Neural cell (in vitro differentiated cells): ENCODE measurements around the gene KRT40. TPM values are rescaled to one million over a fixed set of nuclear protein-coding genes. Genes with fewer than 3 reads are reported as not detected.

ENCODE experiments used
- H2AFZ ChIP-seq: fragments of 200-600, 300-800 bp; sonication (generic), shearing (Covaris generic); 2 replicates; pipeline ENCODE4 v1.6.0; 2014; ENCODE audit warnings: low read depth, mild to moderate bottlenecking, antibody characterized with exemption, low read length, moderate library complexity
- H3F3A ChIP-seq: fragments of 200-600 bp; shearing (Covaris generic); 2 replicates; pipeline ENCODE4 v1.6.1; 2016; ENCODE audit warnings: mild to moderate bottlenecking, moderate library complexity, mixed read lengths, antibody characterized with exemption, low read length; ENCODE audit not compliant: insufficient read depth, poor library complexity, severe bottlenecking
- H3K27ac ChIP-seq: fragments of 200-600, 300-800 bp; sonication (generic), shearing (Covaris generic); 2 replicates; pipeline ENCODE4 v1.5.1; 2014; ENCODE audit warnings: mild to moderate bottlenecking, low read length, moderate library complexity
- H3K27me3 ChIP-seq: fragments of 300-800, 200-600 bp; sonication (generic), shearing (Covaris generic); 2 replicates; pipeline ENCODE4 v1.6.0; 2014; ENCODE audit warnings: mild to moderate bottlenecking, low read depth, low read length, moderate library complexity; ENCODE audit not compliant: insufficient read depth
- H3K36me3 ChIP-seq: fragments of 300-800, 200-600 bp; sonication (generic), shearing (Covaris generic); 2 replicates; pipeline ENCODE4 v1.5.1; 2014; ENCODE audit warnings: mild to moderate bottlenecking, antibody characterized with exemption, low read length, moderate library complexity; ENCODE audit not compliant: insufficient read depth
- H3K4me2 ChIP-seq: fragments of 300-800, 200-600 bp; sonication (generic), shearing (Covaris generic); 2 replicates; pipeline ENCODE4 v1.6.0; 2014; ENCODE audit warnings: mild to moderate bottlenecking, low read length
- H3K4me3 ChIP-seq: fragments of 300-800, 200-600 bp; sonication (generic), shearing (Covaris generic); 2 replicates; pipeline ENCODE4 v1.5.1; 2014; ENCODE audit warnings: mild to moderate bottlenecking, low read length, moderate library complexity
- H3K79me2 ChIP-seq: fragments of 200-600 bp; shearing (Covaris generic); replicated peaks from 2 replicates; pipeline ENCODE4 v1.6.0; 2014; ENCODE audit warnings: mild to moderate bottlenecking, low read length, moderate library complexity; ENCODE audit not compliant: insufficient read depth
- H3K9ac ChIP-seq: fragments of 300-800, 200-600 bp; sonication (generic), shearing (Covaris generic); 2 replicates; pipeline ENCODE4 v1.6.1; 2016; ENCODE audit warnings: mild to moderate bottlenecking, low read length, mixed read lengths
- H3K9me2 ChIP-seq: fragments of 200-600 bp; shearing (Covaris generic); 2 replicates; pipeline ENCODE4 v1.6.1; 2016; ENCODE audit warnings: mild to moderate bottlenecking, low read length, mixed read lengths; ENCODE audit not compliant: insufficient read depth
- H3K9me3 ChIP-seq: fragments of 200-600, 300-800 bp; sonication (generic), shearing (Covaris generic); 2 replicates; pipeline ENCODE4 v1.6.1; 2016; ENCODE audit warnings: mild to moderate bottlenecking, mixed run types, low read length, moderate library complexity, mixed read lengths
- H4K20me1 ChIP-seq: fragments of 200-600 bp; shearing (Covaris generic); 2 replicates; pipeline ENCODE4 v1.6.1; 2016; ENCODE audit warnings: mild to moderate bottlenecking, mixed run types; ENCODE audit not compliant: insufficient read depth
- CTCF ChIP-seq: fragments of 450-650 bp; IDR thresholded peaks from 2 replicates; pipeline ENCODE4 v1.5.1; 2014; ENCODE audit warnings: antibody characterized with exemption, mild to moderate bottlenecking, moderate library complexity; ENCODE audit not compliant: poor library complexity, severe bottlenecking
- EP300 ChIP-seq: fragments of 450-650 bp; conservative IDR thresholded peaks from 2 replicates; pipeline ENCODE4 v1.6.1; 2014; ENCODE audit warnings: antibody characterized with exemption, mild to moderate bottlenecking, moderate library complexity; ENCODE audit not compliant: poor library complexity, severe bottlenecking
- EZH2 ChIP-seq: fragments of 200-600, 300-800 bp; shearing (Covaris generic), sonication (generic); IDR thresholded peaks from 2 replicates; pipeline ENCODE4 v1.6.1; 2014; ENCODE audit warnings: antibody characterized with exemption, low read length, borderline replicate concordance, mild to moderate bottlenecking; ENCODE audit not compliant: insufficient read depth, poor library complexity, severe bottlenecking
- MXI1 ChIP-seq: fragments of 450-650 bp; conservative IDR thresholded peaks from 2 replicates; pipeline ENCODE4 v1.6.1; 2014; ENCODE audit warnings: antibody characterized with exemption, mild to moderate bottlenecking; ENCODE audit not compliant: poor library complexity, severe bottlenecking
- POLR2AphosphoS5 ChIP-seq: IDR thresholded peaks from 2 replicates; pipeline ENCODE4 v1.6.1; 2012
- RAD21 ChIP-seq: fragments of 450-650 bp; conservative IDR thresholded peaks from 2 replicates; pipeline ENCODE4 v1.6.1; 2014; ENCODE audit warnings: antibody characterized with exemption, mild to moderate bottlenecking, moderate library complexity
- SMC3 ChIP-seq: fragments of 450-650 bp; conservative IDR thresholded peaks from 2 replicates; pipeline ENCODE4 v1.6.1; 2014; ENCODE audit warnings: antibody characterized with exemption, mild to moderate bottlenecking, moderate library complexity; ENCODE audit not compliant: poor library complexity
- TAF1 ChIP-seq: IDR thresholded peaks from 2 replicates; pipeline ENCODE4 v1.6.1; 2012; ENCODE audit warnings: low read depth
- polyA plus RNA-seq: library from polyadenylated mRNA; depleted of rRNA; stranded (reverse); fragments of >200 nt; gene quantifications from 2 replicates; pipeline ENCODE4 v1.2.3, GENCODE V29; 2014
- TF ChIP-seq, protein P1 (sequence below): IDR thresholded peaks from 2 replicates; pipeline ENCODE4 v1.6.1; 2012; ENCODE audit warnings: borderline replicate concordance

The KRT40 gene
- polyA plus RNA-seq, 1 donor from 2014 or later: not detected

DNA sequence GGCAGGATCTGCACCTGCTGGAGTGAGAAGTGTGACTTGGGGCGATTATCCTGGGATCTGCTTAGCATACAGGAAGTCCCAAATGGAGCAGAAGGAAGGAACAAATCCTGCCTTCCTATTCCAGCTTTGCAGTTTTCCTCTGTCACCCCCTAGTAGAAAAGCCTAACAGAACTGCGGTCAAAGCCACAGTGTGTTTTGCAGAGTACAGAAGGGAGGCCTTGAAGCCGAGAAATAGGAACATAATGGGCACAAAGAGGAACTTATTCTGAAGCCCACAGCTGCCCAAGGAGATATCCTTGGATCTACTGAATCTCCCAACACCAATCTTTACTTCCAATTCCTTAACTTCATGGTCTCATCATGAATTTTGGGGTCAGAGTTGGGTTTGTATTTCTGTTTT is 34.4 kb upstream of the KRT40 start:
- no peaks in the 10 kb centered on the region for H3K79me2 ChIP-seq
- no peak overlapping the region for H3K4me2 ChIP-seq
- H2AFZ ChIP-seq: no peak overlapping the region

DNA sequence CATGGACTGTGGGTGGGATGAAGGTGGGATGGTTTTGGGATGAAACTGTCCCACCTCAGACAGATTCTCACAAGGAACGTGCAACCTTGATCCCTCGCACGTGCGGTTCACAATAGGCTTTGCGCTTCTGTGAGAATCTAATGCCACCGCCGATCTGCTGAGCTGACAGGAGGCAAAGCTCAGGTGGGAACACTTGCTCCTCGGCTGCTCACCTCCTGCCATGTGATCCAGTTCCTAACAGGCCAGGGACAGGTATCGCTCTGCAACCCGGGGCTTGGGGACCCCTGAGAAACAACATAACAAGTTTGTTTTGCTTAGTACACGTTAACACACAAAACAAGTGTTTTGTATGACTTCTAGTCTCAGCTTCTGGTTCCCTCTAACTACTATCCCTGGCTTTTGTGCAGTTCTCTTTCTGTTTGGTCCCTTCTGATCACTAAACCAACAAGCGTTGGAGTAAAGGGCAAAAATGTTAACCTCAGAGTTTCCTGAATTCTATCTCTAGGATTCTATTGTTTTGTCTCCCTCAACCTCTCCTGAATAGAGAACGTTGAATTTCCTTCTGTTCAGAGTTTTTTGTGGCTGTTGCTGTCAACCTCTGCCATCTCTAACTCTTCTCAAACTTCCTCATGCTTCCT is 32.6 kb upstream of the KRT40 start:
- Histone ChIP-seq H3K9ac (no peak overlapping the region), H3K9me3 (no peaks in the 10 kb centered on the region), H3K27me3 (no peaks in the 10 kb centered on the region), H3F3A (no peaks in the 10 kb centered on the region), H2AFZ (no peak overlapping the region), H4K20me1 (no peaks in the 10 kb centered on the region), H3K4me2 (no peak overlapping the region), H3K4me3 (no peak overlapping the region), H3K27ac (no peak overlapping the region), H3K9me2 (no peaks in the 10 kb centered on the region), H3K79me2 (no peaks in the 10 kb centered on the region), H3K36me3 (no peaks in the 10 kb centered on the region)
- no peak for TF ChIP-seq POLR2AphosphoS5
- TF ChIP-seq, protein P1, sequence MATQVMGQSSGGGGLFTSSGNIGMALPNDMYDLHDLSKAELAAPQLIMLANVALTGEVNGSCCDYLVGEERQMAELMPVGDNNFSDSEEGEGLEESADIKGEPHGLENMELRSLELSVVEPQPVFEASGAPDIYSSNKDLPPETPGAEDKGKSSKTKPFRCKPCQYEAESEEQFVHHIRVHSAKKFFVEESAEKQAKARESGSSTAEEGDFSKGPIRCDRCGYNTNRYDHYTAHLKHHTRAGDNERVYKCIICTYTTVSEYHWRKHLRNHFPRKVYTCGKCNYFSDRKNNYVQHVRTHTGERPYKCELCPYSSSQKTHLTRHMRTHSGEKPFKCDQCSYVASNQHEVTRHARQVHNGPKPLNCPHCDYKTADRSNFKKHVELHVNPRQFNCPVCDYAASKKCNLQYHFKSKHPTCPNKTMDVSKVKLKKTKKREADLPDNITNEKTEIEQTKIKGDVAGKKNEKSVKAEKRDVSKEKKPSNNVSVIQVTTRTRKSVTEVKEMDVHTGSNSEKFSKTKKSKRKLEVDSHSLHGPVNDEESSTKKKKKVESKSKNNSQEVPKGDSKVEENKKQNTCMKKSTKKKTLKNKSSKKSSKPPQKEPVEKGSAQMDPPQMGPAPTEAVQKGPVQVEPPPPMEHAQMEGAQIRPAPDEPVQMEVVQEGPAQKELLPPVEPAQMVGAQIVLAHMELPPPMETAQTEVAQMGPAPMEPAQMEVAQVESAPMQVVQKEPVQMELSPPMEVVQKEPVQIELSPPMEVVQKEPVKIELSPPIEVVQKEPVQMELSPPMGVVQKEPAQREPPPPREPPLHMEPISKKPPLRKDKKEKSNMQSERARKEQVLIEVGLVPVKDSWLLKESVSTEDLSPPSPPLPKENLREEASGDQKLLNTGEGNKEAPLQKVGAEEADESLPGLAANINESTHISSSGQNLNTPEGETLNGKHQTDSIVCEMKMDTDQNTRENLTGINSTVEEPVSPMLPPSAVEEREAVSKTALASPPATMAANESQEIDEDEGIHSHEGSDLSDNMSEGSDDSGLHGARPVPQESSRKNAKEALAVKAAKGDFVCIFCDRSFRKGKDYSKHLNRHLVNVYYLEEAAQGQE: no peak

More for the DNA sequence above, 34.4 kb upstream of the KRT40 start:
- Histone ChIP-seq H3K9me2 (no peaks in the 10 kb centered on the region), H3K27ac (no peak overlapping the region), H3K27me3 (no peaks in the 10 kb centered on the region), H3K9ac (no peak overlapping the region), H3F3A (no peaks in the 10 kb centered on the region), H3K4me3 (no peak overlapping the region), H4K20me1 (no peaks in the 10 kb centered on the region), H3K36me3 (no peaks in the 10 kb centered on the region), H3K9me3 (no peaks in the 10 kb centered on the region)
- TF ChIP-seq RAD21: no peak
- TF ChIP-seq SMC3: no peak
- no peak for TF ChIP-seq POLR2AphosphoS5
- TF ChIP-seq CTCF: no peak
- no peak for TF ChIP-seq MXI1

GRCh38 chr17:41015454-41015853 is 31.3 kb upstream of the KRT40 start:
- no peak overlapping the region for H3K4me3 ChIP-seq
- H3K36me3 ChIP-seq: no peaks in the 10 kb centered on the region
- H3K4me2 ChIP-seq: no peak overlapping the region
- no peaks in the 10 kb centered on the region for H4K20me1 ChIP-seq
- H2AFZ ChIP-seq: no peak overlapping the region
- TF ChIP-seq TAF1 (no peak), RAD21 (no peak), EZH2 (no peak), SMC3 (no peak), POLR2AphosphoS5 (no peak), EP300 (no peak), MXI1 (no peak), CTCF (no peak)
- TF ChIP-seq, protein P1: no peak
- no peaks in the 10 kb centered on the region for H3K27me3 ChIP-seq
- no peak overlapping the region for H3K27ac ChIP-seq
- no peaks in the 10 kb centered on the region for H3K79me2 ChIP-seq
- no peaks in the 10 kb centered on the region for H3K9me2 ChIP-seq
- no peak overlapping the region for H3K9ac ChIP-seq
- no peaks in the 10 kb centered on the region for H3K9me3 ChIP-seq
- no peaks in the 10 kb centered on the region for H3F3A ChIP-seq
